ENCODE results near the gene AKT1S1.

The AKT1S1 gene

GRCh38 chr19:49871349-49871985, 5.7 kb downstream of the AKT1S1 start:
- TF ChIP-seq TAF1 (IDR thresholded peaks at IDR 0.05; ENCODE audit: borderline replicate concordance, insufficient read depth, low read length) (no peak), FOXP2 (optimal IDR thresholded peaks at IDR 0.05; ENCODE audit: borderline replicate concordance, extremely low read depth, extremely low read length, insufficient read depth) (no peak), SIN3A (IDR thresholded peaks at IDR 0.05; ENCODE audit: borderline replicate concordance, insufficient read depth, low read length) (no peak), POLR2AphosphoS5 (IDR thresholded peaks at IDR 0.05; ENCODE audit: low read depth, low read length) (no peak)
- TF ChIP-seq, protein P1, sequence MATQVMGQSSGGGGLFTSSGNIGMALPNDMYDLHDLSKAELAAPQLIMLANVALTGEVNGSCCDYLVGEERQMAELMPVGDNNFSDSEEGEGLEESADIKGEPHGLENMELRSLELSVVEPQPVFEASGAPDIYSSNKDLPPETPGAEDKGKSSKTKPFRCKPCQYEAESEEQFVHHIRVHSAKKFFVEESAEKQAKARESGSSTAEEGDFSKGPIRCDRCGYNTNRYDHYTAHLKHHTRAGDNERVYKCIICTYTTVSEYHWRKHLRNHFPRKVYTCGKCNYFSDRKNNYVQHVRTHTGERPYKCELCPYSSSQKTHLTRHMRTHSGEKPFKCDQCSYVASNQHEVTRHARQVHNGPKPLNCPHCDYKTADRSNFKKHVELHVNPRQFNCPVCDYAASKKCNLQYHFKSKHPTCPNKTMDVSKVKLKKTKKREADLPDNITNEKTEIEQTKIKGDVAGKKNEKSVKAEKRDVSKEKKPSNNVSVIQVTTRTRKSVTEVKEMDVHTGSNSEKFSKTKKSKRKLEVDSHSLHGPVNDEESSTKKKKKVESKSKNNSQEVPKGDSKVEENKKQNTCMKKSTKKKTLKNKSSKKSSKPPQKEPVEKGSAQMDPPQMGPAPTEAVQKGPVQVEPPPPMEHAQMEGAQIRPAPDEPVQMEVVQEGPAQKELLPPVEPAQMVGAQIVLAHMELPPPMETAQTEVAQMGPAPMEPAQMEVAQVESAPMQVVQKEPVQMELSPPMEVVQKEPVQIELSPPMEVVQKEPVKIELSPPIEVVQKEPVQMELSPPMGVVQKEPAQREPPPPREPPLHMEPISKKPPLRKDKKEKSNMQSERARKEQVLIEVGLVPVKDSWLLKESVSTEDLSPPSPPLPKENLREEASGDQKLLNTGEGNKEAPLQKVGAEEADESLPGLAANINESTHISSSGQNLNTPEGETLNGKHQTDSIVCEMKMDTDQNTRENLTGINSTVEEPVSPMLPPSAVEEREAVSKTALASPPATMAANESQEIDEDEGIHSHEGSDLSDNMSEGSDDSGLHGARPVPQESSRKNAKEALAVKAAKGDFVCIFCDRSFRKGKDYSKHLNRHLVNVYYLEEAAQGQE (IDR thresholded peaks at IDR 0.05; ENCODE audit: insufficient read depth in 1 of 2, low read depth in 2 of 2, low read length in 2 of 2), result no peak

- TF ChIP-seq POLR2AphosphoS5 (IDR thresholded peaks at IDR 0.05; ENCODE audit: low read depth, low read length), result no peak
- TF ChIP-seq, protein P1 (IDR thresholded peaks at IDR 0.05; ENCODE audit: insufficient read depth in 1 of 2, low read depth in 2 of 2, low read length in 2 of 2), result no peak
- TF ChIP-seq SIN3A (IDR thresholded peaks at IDR 0.05; ENCODE audit: borderline replicate concordance, insufficient read depth, low read length), result no peak
- no peak for TF ChIP-seq FOXP2 (optimal IDR thresholded peaks at IDR 0.05; ENCODE audit: borderline replicate concordance, extremely low read depth, extremely low read length, insufficient read depth)
- TF ChIP-seq TAF1 (IDR thresholded peaks at IDR 0.05; ENCODE audit: borderline replicate concordance, insufficient read depth, low read length), result no peak
Observed at GRCh38 chr19:49870309-49870901, 6.8 kb downstream of the AKT1S1 start.

GRCh38 chr19:49869484-49870308, 7.5 kb downstream of the AKT1S1 start:
- TF ChIP-seq, protein P1 (IDR thresholded peaks at IDR 0.05; ENCODE audit: insufficient read depth in 1 of 2, low read depth in 2 of 2, low read length in 2 of 2), result peak in 1 of 2 experiments; percentile 46; a peak in 1 of 4 replicates
- TF ChIP-seq TAF1 (IDR thresholded peaks at IDR 0.05; ENCODE audit: borderline replicate concordance, insufficient read depth, low read length) (no peak; the same call in 1 of the 2 replicates), FOXP2 (optimal IDR thresholded peaks at IDR 0.05; ENCODE audit: borderline replicate concordance, extremely low read depth, extremely low read length, insufficient read depth) (peak; percentile 82), POLR2AphosphoS5 (IDR thresholded peaks at IDR 0.05; ENCODE audit: low read depth, low read length) (peak; percentile 64), SIN3A (IDR thresholded peaks at IDR 0.05; ENCODE audit: borderline replicate concordance, insufficient read depth, low read length) (no peak)

DNA sequence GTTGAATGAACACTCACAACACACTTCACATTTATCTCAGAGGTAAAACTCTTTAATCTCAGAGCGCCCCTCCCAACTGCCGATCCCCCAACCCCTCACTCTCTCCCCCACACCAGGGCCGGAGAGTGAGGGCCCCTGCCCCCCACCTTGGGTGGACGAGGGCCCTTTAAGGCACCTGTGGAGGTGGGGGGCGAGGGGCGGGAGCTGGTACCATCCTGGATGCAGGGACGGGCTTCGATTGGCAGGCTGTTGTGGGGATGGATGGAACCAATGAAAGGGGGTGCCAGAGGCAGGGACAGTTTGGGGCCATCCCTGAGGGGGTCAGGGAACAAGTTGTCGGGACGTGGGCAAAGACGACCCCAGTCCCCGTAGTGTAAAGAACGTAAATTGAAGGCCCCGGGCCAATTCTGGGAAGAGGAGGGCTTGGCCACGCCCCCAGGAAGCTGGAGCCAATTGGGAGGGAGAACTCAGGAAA, 8.1 kb downstream of the AKT1S1 start:
- TF ChIP-seq FOXP2 (optimal IDR thresholded peaks at IDR 0.05; ENCODE audit: borderline replicate concordance, extremely low read depth, extremely low read length, insufficient read depth), result no peak

DNA sequence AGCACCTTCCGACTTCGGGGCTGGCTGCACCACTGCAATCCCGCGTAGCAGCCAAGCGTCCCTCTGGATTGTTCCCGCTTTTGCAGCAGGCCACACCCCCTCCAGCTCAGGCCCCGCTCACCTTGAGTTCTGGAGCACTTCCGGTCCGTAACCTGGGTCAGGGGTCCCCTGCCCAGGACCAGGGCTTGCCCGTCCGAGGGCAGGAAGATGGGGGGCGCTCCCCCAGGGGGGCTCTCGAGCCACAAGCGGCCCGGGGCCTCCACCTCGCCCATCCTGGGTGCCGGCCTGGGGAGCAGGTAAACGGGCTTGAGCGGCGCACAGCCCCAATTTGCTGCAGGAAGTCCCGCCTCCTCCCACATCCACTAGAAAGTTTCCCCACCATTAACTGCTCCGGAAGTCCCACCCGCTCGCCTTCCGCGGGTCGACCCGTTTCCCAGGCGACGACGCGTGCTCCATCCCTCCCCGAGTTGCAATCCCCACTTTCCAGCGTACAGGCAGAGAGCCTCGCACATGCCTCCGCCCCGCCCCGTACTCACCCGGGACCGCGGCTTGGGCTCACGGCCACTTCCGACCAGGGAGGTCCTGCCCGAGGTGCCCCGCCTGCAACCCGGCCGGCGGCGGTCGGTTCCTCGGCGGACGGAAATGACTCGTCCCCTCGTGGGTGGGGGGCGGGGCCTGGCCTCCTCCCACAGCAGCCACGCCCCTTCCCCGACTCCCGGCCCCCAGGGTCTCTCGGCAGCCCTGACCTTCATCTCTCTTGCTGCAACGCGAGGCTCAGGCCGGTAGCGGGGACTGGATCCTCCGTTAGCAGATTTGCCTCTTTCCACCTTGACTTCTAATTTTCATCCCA, 10.0 kb downstream of the AKT1S1 start, which contains the start of gene PNKP:
Gene PNKP, minus strand, starts transcription at position 644 of the 850 bp plus-strand sequence. Its CDS starts 372 bp downstream, at position 272.
- TF ChIP-seq TAF1 (IDR thresholded peaks at IDR 0.05; ENCODE audit: borderline replicate concordance, insufficient read depth, low read length), result peak; percentile 61; the same call in 1 of the 2 replicates
- peak; percentile 79 for TF ChIP-seq POLR2AphosphoS5 (IDR thresholded peaks at IDR 0.05; ENCODE audit: low read depth, low read length)
- TF ChIP-seq FOXP2 (optimal IDR thresholded peaks at IDR 0.05; ENCODE audit: borderline replicate concordance, extremely low read depth, extremely low read length, insufficient read depth), result peak; percentile 55
- peak; percentile 46; the same call in 1 of the 2 replicates for TF ChIP-seq SIN3A (IDR thresholded peaks at IDR 0.05; ENCODE audit: borderline replicate concordance, insufficient read depth, low read length)
- TF ChIP-seq, protein P1 (IDR thresholded peaks at IDR 0.05; ENCODE audit: insufficient read depth in 1 of 2, low read depth in 2 of 2, low read length in 2 of 2), result peak in 1 of 2 experiments; percentile 10; a peak in 1 of 4 replicates

All from PFSK-1 (cell line).